Dendritic cell treated with granulocyte-macrophage colony-stimulating factor and Interleukin-4, amounts not matched to agents 40 ng/mL and 50 ng/mL, for 4 days (primary cell): Measurements from ENCODE around the gene SHC1.
A peak's percentile ranks its signal among the peaks of the same experiment; 100 is the strongest.

Source experiments
- H3K27ac Mint-ChIP-seq: one replicate; pipeline ENCODE4 v1.8.0; 2022; ENCODE audit warnings: mild to moderate bottlenecking, mixed read lengths
- H3K27me3 Mint-ChIP-seq: one replicate; pipeline ENCODE4 v1.8.0; 2022; ENCODE audit warnings: mild to moderate bottlenecking, mixed read lengths
- H3K36me3 Mint-ChIP-seq: one replicate; pipeline ENCODE4 v1.8.0; 2022; ENCODE audit warnings: low read depth, mixed read lengths
- H3K4me1 Mint-ChIP-seq: one replicate; pipeline ENCODE4 v1.8.0; 2022; ENCODE audit warnings: low read depth, mixed read lengths
- H3K4me3 Mint-ChIP-seq: one replicate; pipeline ENCODE4 v1.8.0; 2022; ENCODE audit warnings: mild to moderate bottlenecking, moderate library complexity, mixed read lengths
- H3K9me3 Mint-ChIP-seq: one replicate; pipeline ENCODE4 v1.8.0; 2022; ENCODE audit warnings: mixed read lengths
- intact Hi-C: fragments of 100-400 bp; cut with micrococcal nuclease; formaldehyde crosslinking; loops from one replicate; pipeline ENCODE4 v1.15.0; 2022

The SHC1 gene, protein sequence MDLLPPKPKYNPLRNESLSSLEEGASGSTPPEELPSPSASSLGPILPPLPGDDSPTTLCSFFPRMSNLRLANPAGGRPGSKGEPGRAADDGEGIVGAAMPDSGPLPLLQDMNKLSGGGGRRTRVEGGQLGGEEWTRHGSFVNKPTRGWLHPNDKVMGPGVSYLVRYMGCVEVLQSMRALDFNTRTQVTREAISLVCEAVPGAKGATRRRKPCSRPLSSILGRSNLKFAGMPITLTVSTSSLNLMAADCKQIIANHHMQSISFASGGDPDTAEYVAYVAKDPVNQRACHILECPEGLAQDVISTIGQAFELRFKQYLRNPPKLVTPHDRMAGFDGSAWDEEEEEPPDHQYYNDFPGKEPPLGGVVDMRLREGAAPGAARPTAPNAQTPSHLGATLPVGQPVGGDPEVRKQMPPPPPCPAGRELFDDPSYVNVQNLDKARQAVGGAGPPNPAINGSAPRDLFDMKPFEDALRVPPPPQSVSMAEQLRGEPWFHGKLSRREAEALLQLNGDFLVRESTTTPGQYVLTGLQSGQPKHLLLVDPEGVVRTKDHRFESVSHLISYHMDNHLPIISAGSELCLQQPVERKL

GRCh38 chr1:154970631-154971340, at the start of gene SHC1:
SHC1 (minus strand) TSS chr1:154970747; CDS start chr1:154970526, 221 bp downstream.
- intact Hi-C loops, result loop anchor here (5.0 kb wide), 1 partner anchor 37 kb away; no protein-coding TSS in a partner anchor
- H3K4me3 Mint-ChIP-seq, result peak within 1 kb of the TSS; percentile 80
- H3K4me1 Mint-ChIP-seq, result no peaks in the 10 kb centered on the region
- peaks cover 66% of the 10 kb centered on the region for H3K36me3 Mint-ChIP-seq
- no peaks in the 10 kb centered on the region for H3K27me3 Mint-ChIP-seq
- no peaks in the 10 kb centered on the region for H3K9me3 Mint-ChIP-seq
- H3K27ac Mint-ChIP-seq, result peak within 1 kb of the TSS; percentile 26

GRCh38 chr1:155019377-155020245, 49.1 kb upstream of the SHC1 start:
- Mint-ChIP-seq H3K36me3 (peaks cover 53% of the 10 kb centered on the region), H3K27ac (peak overlapping the region; percentile 2), H3K9me3 (no peaks in the 10 kb centered on the region), H3K4me3 (no peak overlapping the region), H3K27me3 (no peaks in the 10 kb centered on the region), H3K4me1 (peaks cover 73% of the 10 kb centered on the region)
- intact Hi-C loops, result loop anchor here (5.0 kb wide), 1 partner anchor 33 kb away; the partner anchor contains the start of gene ADAM15

DNA sequence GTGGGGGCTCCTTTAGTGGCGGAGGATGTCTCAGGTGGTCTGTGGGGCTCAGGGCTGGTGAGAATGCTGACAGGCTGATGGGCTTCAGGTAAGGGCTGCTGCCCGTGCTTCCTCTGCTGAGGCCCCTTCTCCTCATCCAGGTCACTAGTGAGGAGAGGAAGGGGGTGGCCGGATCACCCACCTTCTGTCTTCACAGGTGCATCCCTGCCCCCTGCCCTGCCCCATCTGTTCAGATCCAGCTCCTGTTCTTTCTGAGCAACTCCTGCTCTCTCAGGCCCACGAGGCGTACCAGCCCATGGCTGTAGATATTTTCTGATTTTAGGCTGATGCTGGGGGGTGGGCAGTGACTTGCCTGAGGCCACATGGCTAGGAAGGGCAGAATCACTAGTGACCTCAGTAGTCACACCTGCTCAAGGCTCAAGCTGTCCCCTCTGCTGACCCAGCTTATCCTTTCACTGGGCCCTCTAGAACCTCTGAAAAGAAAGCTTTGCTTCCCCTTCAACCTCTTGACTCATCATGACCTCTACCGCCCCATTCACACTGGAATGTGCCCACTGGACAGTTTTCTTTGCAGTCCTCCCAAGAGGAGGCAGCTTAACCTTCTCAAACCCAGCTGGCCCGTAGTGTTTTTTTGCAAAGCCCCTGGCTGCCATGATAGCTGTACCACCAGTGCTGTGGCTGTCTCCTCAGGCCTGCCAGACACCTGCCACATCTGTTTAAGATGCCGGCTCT, 48.2 kb upstream of the SHC1 start:
- Mint-ChIP-seq H3K36me3 (peaks cover 62% of the 10 kb centered on the region), H3K27me3 (no peaks in the 10 kb centered on the region)

DNA sequence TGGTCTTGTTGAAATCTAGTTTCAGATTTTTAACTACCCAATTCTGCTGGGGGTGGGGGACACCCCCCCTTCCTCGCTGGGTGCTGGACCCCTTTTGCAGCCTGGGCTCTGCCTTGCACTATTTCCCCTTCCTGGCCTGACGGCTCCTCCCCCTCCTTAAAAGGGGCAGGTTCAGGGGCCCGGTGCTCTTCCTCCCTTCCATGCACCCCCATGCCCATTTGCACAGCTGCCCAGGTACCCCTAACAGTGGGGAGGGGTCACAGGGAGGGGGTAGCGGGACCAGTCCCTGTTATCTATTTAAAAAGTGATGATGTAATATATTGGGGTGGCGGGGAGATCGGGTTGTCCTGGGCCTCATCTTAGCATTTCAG, 47.4 kb upstream of the SHC1 start:
- Mint-ChIP-seq H3K27me3 (no peaks in the 10 kb centered on the region), H3K9me3 (no peaks in the 10 kb centered on the region), H3K4me3 (peak overlapping the region; percentile 63), H3K36me3 (peaks cover 70% of the 10 kb centered on the region), H3K4me1 (peaks cover 81% of the 10 kb centered on the region), H3K27ac (peak overlapping the region; percentile 37)
- intact Hi-C loops, result loop anchor here (1.0 to 5.0 kb wide), 2 partner anchors 19 to 34 kb away; partner anchors contain the start of gene ADAM15

More for the DNA sequence above, 48.2 kb upstream of the SHC1 start:
- H3K4me3 Mint-ChIP-seq, result no peak overlapping the region
- intact Hi-C loops, result loop anchor here (5.0 kb wide), 1 partner anchor 34 kb away; the partner anchor contains the start of gene ADAM15
- H3K4me1 Mint-ChIP-seq, result peaks cover 79% of the 10 kb centered on the region
- H3K9me3 Mint-ChIP-seq, result no peaks in the 10 kb centered on the region
- H3K27ac Mint-ChIP-seq, result peak overlapping the region; percentile 2

DNA sequence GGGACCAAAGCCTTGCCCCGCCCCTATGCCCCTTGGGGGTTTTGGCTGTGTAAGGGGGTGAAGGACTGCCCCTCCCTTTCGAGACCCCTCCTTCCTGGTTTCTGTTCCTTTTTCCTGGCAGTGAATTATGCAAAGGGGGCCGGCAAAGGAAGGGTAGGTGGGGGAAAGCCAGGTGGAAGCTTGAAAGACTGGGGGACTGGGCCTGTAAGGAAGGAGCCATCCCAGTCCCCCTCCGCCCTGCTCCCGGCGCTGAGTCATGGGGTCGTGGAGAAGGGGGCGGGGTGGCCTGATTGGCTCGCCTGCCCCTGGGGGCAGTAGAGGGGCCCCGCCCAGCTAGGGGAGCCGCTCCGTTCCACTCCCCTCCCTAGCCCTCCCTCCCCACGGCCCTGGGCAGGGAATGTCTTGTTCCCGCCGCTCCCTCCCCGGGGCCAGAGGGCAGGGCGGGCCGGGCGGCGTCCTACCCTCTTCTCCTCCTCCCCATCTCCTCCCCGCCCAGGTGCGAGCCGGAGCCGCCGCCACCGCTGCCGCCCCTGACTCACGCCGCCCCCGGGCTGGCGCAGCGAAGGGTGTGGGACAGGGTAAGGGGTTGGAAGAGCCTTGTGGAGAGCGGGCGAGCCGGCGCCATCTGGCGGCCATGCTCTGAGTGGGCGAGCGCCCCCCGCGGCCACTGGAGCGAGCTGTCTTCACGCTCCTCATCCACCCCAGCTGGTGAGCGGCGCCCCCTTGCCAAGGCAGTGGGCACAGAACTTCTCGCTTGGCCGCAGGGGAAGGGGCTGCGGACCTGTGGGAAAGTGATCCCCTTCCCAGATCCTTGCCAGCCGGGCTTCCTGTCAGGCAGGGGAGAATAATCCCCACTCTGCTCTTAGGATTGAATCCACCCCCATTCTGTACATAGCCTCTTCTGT, 46.7 kb upstream of the SHC1 start:
- Mint-ChIP-seq H3K27me3 (no peaks in the 10 kb centered on the region), H3K4me3 (peak overlapping the region; percentile 63), H3K9me3 (no peaks in the 10 kb centered on the region), H3K36me3 (peaks cover 77% of the 10 kb centered on the region), H3K27ac (peak overlapping the region; percentile 50), H3K4me1 (peaks cover 81% of the 10 kb centered on the region)
- intact Hi-C loops, result loop anchor here (1.0 to 5.0 kb wide), 2 partner anchors 18 to 35 kb away; partner anchors contain the start of gene ADAM15

- Mint-ChIP-seq H3K4me3 (no peak overlapping the region), H3K27me3 (no peaks in the 10 kb centered on the region), H3K9me3 (no peaks in the 10 kb centered on the region), H3K4me1 (peaks cover 83% of the 10 kb centered on the region), H3K36me3 (peaks cover 83% of the 10 kb centered on the region), H3K27ac (peak overlapping the region; percentile 50)
- intact Hi-C loops, result loop anchor here (5.0 kb wide), 1 partner anchor 36 kb away; the partner anchor contains the start of gene ADAM15
These were observed 45.8 kb upstream of the SHC1 start for GRCh38 chr1:155016231-155016831.

DNA sequence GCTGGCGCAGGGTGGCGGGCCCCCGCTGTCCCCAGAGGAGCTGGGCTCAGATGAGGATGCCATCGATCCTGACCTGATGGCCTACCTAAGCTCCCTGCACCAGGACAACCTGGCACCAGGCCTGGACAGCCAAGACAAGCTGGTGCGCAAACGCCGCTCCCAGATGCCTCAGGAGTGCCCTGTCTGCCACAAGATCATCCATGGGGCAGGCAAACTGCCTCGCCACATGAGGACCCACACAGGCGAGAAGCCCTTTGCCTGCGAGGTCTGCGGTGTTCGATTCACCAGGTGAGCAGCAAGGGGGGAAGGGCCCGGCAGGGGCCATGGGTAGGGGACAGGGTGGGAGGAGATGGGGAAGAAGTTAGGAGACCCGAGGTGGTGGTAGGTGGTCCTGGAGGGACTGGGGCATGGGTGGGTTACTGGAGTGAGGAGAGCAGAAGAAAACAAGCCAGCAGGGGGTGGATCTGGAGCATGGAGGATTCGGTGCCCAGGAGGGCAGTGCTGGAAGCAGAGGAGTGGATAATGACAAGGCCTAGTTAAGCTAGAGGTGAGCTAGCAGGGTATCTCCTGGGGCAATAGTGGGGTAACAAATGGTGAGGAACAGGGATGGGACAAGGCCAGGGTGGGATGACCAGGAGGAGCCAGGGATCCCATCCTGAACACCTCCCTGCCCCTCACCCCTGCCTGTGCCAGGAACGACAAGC, 45.1 kb upstream of the SHC1 start:
- peak overlapping the region; percentile 50 for H3K27ac Mint-ChIP-seq
- H3K4me1 Mint-ChIP-seq, result peaks cover 88% of the 10 kb centered on the region
- intact Hi-C loops, result loop anchor here (5.0 kb wide), 1 partner anchor 37 kb away; the partner anchor contains the start of gene ADAM15
- H3K36me3 Mint-ChIP-seq, result peaks cover 89% of the 10 kb centered on the region
- H3K27me3 Mint-ChIP-seq, result no peaks in the 10 kb centered on the region
- H3K9me3 Mint-ChIP-seq, result no peaks in the 10 kb centered on the region
- no peak overlapping the region for H3K4me3 Mint-ChIP-seq

DNA sequence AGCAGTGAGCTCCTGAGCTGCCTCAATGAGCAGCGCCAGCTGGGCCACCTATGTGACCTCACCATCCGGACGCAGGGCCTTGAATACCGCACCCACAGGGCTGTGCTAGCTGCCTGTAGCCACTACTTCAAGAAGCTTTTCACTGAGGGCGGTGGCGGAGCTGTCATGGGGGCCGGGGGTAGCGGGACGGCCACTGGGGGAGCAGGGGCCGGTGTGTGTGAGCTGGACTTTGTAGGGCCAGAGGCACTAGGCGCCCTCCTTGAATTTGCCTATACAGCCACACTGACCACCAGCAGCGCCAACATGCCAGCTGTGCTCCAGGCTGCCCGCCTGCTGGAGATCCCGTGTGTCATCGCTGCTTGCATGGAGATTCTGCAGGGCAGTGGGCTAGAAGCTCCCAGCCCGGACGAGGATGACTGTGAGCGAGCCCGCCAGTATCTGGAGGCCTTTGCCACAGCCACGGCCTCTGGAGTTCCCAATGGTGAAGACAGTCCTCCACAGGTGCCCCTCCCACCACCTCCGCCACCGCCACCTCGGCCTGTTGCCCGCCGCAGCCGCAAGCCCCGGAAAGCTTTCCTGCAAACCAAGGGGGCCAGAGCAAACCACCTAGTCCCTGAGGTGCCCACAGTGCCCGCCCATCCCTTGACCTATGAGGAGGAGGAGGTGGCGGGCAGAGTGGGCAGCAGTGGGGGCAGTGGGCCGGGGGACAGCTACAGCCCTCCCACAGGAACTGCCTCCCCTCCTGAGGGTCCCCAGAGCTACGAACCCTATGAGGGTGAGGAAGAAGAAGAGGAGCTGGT, 44.4 kb upstream of the SHC1 start:
- H3K27ac Mint-ChIP-seq, result peak overlapping the region; percentile 50
- intact Hi-C loops, result loop anchor here (5.0 kb wide), 1 partner anchor 37 kb away; the partner anchor contains the start of gene ADAM15
- peaks cover 92% of the 10 kb centered on the region for H3K36me3 Mint-ChIP-seq
- H3K9me3 Mint-ChIP-seq, result no peaks in the 10 kb centered on the region
- no peak overlapping the region for H3K4me3 Mint-ChIP-seq
- no peaks in the 10 kb centered on the region for H3K27me3 Mint-ChIP-seq
- peaks cover 92% of the 10 kb centered on the region for H3K4me1 Mint-ChIP-seq

DNA sequence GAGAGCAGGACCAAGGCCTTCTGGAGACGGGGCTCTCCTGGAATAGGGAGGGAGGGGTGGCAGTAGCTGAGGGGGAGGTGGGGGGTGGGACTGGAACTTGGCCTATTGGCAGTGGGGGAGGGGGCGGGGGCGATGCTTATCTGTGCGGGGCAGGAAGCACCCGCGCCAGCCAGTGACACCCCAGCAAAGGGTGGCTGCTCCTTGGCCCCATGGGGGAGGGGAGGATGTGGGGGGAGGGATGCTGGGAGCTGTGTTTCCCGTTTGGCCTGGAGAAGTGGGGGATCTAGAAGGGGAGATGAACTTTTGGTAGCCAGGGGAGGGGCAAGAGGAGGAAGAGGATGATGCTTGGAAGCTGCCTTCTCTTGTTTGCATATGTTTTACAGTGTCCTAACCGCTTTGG, 43.1 kb upstream of the SHC1 start:
- Mint-ChIP-seq H3K36me3 (peaks cover 92% of the 10 kb centered on the region), H3K9me3 (no peaks in the 10 kb centered on the region), H3K4me1 (peaks cover 92% of the 10 kb centered on the region), H3K27me3 (no peaks in the 10 kb centered on the region), H3K27ac (peak overlapping the region; percentile 100), H3K4me3 (no peak overlapping the region)
- intact Hi-C loops, result no loop called here

GRCh38 chr1:155012776-155013602, 42.4 kb upstream of the SHC1 start:
- no peaks in the 10 kb centered on the region for H3K27me3 Mint-ChIP-seq
- intact Hi-C loops, result no loop called here
- peak overlapping the region; percentile 100 for H3K27ac Mint-ChIP-seq
- H3K4me3 Mint-ChIP-seq, result peak overlapping the region; percentile 70
- no peaks in the 10 kb centered on the region for H3K9me3 Mint-ChIP-seq
- peaks cover 92% of the 10 kb centered on the region for H3K36me3 Mint-ChIP-seq
- peaks cover 89% of the 10 kb centered on the region for H3K4me1 Mint-ChIP-seq
